H9 (cell line): Measurements from ENCODE around the gene AEBP2. TPM values are rescaled to one million over a fixed set of nuclear protein-coding genes. Genes with fewer than 3 reads are reported as not detected.

Experiments used
- DNase-seq: peaks from one replicate; pipeline ENCODE4 v3.0.0-alpha.2; 2017
- H2AFZ ChIP-seq: one replicate; pipeline ENCODE4 v1.6.1; 2013; ENCODE audit warnings: mild to moderate bottlenecking, low read length, control low read depth, moderate library complexity
- H2AK5ac ChIP-seq: 2 replicates; pipeline ENCODE4 v1.6.1; 2013; ENCODE audit warnings: low read length, control low read depth, mixed read lengths; ENCODE audit not compliant: insufficient read length
- H2BK120ac ChIP-seq: one replicate; pipeline ENCODE4 v1.6.1; 2013; ENCODE audit warnings: low read depth, mild to moderate bottlenecking, low read length, control low read depth, inconsistent platforms; ENCODE audit not compliant: poor library complexity, severe bottlenecking
- H2BK12ac ChIP-seq: 2 replicates; pipeline ENCODE4 v1.6.1; 2013; ENCODE audit warnings: low read length, control low read depth, mixed read lengths, low read depth; ENCODE audit not compliant: insufficient read length
- H2BK15ac ChIP-seq: 2 replicates; pipeline ENCODE4 v1.6.1; 2013; ENCODE audit warnings: low read depth, low read length, control low read depth
- H2BK20ac ChIP-seq: one replicate; pipeline ENCODE4 v1.6.1; 2013; ENCODE audit warnings: low read depth, mild to moderate bottlenecking, low read length, control low read depth, inconsistent platforms; ENCODE audit not compliant: poor library complexity, severe bottlenecking
- H2BK5ac ChIP-seq: 2 replicates; pipeline ENCODE4 v1.6.1; 2013; ENCODE audit warnings: low read length, control low read depth, mixed read lengths; ENCODE audit not compliant: insufficient read length
- H3K14ac ChIP-seq: 2 replicates; pipeline ENCODE4 v1.6.1; 2013; ENCODE audit warnings: low read length, control low read depth; ENCODE audit not compliant: insufficient read depth
- H3K18ac ChIP-seq: 2 replicates; pipeline ENCODE4 v1.6.1; 2013; ENCODE audit warnings: low read depth, mild to moderate bottlenecking, mixed read lengths, low read length, control low read depth; ENCODE audit not compliant: insufficient read length
- H3K23ac ChIP-seq: 2 replicates; pipeline ENCODE4 v1.6.1; 2013; ENCODE audit warnings: low read length, control low read depth, mixed read lengths, low read depth; ENCODE audit not compliant: insufficient read length
- H3K23me2 ChIP-seq: 2 replicates; pipeline ENCODE4 v1.6.1; 2013; ENCODE audit warnings: low read depth, mild to moderate bottlenecking, mixed read lengths, low read length, control low read depth; ENCODE audit not compliant: insufficient read length, poor library complexity, severe bottlenecking
- H3K27ac ChIP-seq: 2 replicates; pipeline ENCODE4 v1.5.1; 2013; ENCODE audit warnings: low read length, control low read depth, mixed read lengths, low read depth; ENCODE audit not compliant: insufficient read length
- H3K27me3 ChIP-seq: 2 replicates; pipeline ENCODE4 v1.6.1; 2013; ENCODE audit warnings: low read length, control low read depth, inconsistent platforms; ENCODE audit not compliant: insufficient read depth
- H3K4ac ChIP-seq: 2 replicates; pipeline ENCODE4 v1.6.1; 2013; ENCODE audit warnings: low read depth, mild to moderate bottlenecking, control low read depth, inconsistent platforms, low read length, moderate library complexity
- H3K4me1 ChIP-seq: 2 replicates; pipeline ENCODE4 v1.6.1; 2013; ENCODE audit warnings: low read length, control low read depth, inconsistent platforms; ENCODE audit not compliant: insufficient read depth
- H3K4me2 ChIP-seq: 2 replicates; pipeline ENCODE4 v1.6.1; 2013; ENCODE audit warnings: low read length, control low read depth, mixed read lengths; ENCODE audit not compliant: insufficient read length, insufficient read depth
- H3K56ac ChIP-seq: 2 replicates; pipeline ENCODE4 v1.6.1; 2013; ENCODE audit warnings: low read depth, mild to moderate bottlenecking, mixed read lengths, low read length, control low read depth; ENCODE audit not compliant: insufficient read length
- H3K79me1 ChIP-seq: 2 replicates; pipeline ENCODE4 v1.6.1; 2013; ENCODE audit warnings: low read depth, mild to moderate bottlenecking, moderate library complexity, low read length, control low read depth, inconsistent platforms; ENCODE audit not compliant: insufficient read depth, poor library complexity, severe bottlenecking
- H3K79me2 ChIP-seq: 2 replicates; pipeline ENCODE4 v1.6.1; 2013; ENCODE audit warnings: low read length, control low read depth, inconsistent platforms; ENCODE audit not compliant: insufficient read depth
- H3K9ac ChIP-seq: 2 replicates; pipeline ENCODE4 v1.6.1; 2013; ENCODE audit warnings: low read length, control low read depth, mixed read lengths; ENCODE audit not compliant: insufficient read length; ENCODE audit errors: extremely low read depth
- H3K9me3 ChIP-seq: one replicate; pipeline ENCODE4 v1.6.1; 2013; ENCODE audit warnings: low read depth, low read length, inconsistent platforms; ENCODE audit not compliant: control insufficient read depth
- H3T11ph ChIP-seq: one replicate; pipeline ENCODE4 v1.6.1; 2013; ENCODE audit warnings: mild to moderate bottlenecking, low read length, control low read depth, inconsistent platforms
- H4K20me1 ChIP-seq: one replicate; pipeline ENCODE4 v1.6.1; 2013; ENCODE audit not compliant: control insufficient read depth, insufficient read length, insufficient read depth
- H4K5ac ChIP-seq: 2 replicates; pipeline ENCODE4 v1.6.1; 2013; ENCODE audit warnings: low read depth, mild to moderate bottlenecking, mixed read lengths, low read length, control low read depth; ENCODE audit not compliant: insufficient read length
- H4K8ac ChIP-seq: replicated peaks from 2 replicates; pipeline ENCODE4 v1.6.1; 2013; ENCODE audit warnings: low read length, control low read depth, mixed read lengths, low read depth; ENCODE audit not compliant: insufficient read length
- H4K91ac ChIP-seq: 2 replicates; pipeline ENCODE4 v1.6.1; 2013; ENCODE audit warnings: low read depth, mild to moderate bottlenecking, moderate library complexity, mixed read lengths, low read length, control low read depth; ENCODE audit not compliant: insufficient read length
- H3K27ac Mint-ChIP-seq, 3 experiments: 2 replicates in 2 of 3; 3 replicates in 1 of 3; pipeline ENCODE4 v1.8.0; 2020 to 2021; ENCODE audit warnings: mixed read lengths in 3 of 3, mild to moderate bottlenecking in 1 of 3, moderate library complexity in 1 of 3
- H3K27me3 Mint-ChIP-seq: 2 replicates; pipeline ENCODE4 v1.8.0; 2021; ENCODE audit warnings: low read depth, mild to moderate bottlenecking, moderate library complexity, mixed read lengths
- H3K36me3 Mint-ChIP-seq, 3 experiments: 2 replicates in 2 of 3; 3 replicates in 1 of 3; pipeline ENCODE4 v1.8.0; 2020 to 2021; ENCODE audit warnings: low read depth in 3 of 3, mixed read lengths in 3 of 3; ENCODE audit not compliant: insufficient read depth in 1 of 3
- H3K4me1 Mint-ChIP-seq, 2 experiments: 2 replicates each; pipeline ENCODE4 v1.8.0; 2020; ENCODE audit warnings: mixed read lengths in 2 of 2
- H3K4me3 Mint-ChIP-seq, 2 experiments: 2 replicates in 1 of 2; 3 replicates in 1 of 2; pipeline ENCODE4 v1.8.0; 2020 to 2021; ENCODE audit warnings: mild to moderate bottlenecking in 2 of 2, mixed read lengths in 2 of 2, moderate library complexity in 1 of 2
- H3K9me3 Mint-ChIP-seq, 2 experiments: 2 replicates in 1 of 2; 3 replicates in 1 of 2; pipeline ENCODE4 v1.8.0; 2020; ENCODE audit warnings: mild to moderate bottlenecking in 2 of 2, mixed read lengths in 2 of 2, moderate library complexity in 1 of 2
- WGBS: extraction: QIAGEN DNeasy Blood & Tissue Kit; methylation state at CpG from one replicate; pipeline ENCODE4 v1.1.7; 2013; ENCODE audit warnings: missing lambda C conversion rate, low lambda C conversion rate, mixed read lengths; ENCODE audit not compliant: insufficient read length; ENCODE audit errors: extremely low coverage; 5-methylcytosine and 5-hydroxymethylcytosine counted together
- total RNA-seq: library from RNA; stranded (reverse); gene quantifications from 2 replicates; pipeline ENCODE4 v1.2.1, GENCODE V29; 2021
- TF ChIP-seq, protein P1 (sequence below): fragments of 200-600 bp; sonication (generic); conservative IDR thresholded peaks from 3 replicates; pipeline ENCODE4 v1.8.0; 2021; ENCODE audit warnings: antibody characterized with exemption, mild to moderate bottlenecking

The AEBP2 gene
- total RNA-seq, 1 experiment from 2014 or later = 82.8 TPM

DNA sequence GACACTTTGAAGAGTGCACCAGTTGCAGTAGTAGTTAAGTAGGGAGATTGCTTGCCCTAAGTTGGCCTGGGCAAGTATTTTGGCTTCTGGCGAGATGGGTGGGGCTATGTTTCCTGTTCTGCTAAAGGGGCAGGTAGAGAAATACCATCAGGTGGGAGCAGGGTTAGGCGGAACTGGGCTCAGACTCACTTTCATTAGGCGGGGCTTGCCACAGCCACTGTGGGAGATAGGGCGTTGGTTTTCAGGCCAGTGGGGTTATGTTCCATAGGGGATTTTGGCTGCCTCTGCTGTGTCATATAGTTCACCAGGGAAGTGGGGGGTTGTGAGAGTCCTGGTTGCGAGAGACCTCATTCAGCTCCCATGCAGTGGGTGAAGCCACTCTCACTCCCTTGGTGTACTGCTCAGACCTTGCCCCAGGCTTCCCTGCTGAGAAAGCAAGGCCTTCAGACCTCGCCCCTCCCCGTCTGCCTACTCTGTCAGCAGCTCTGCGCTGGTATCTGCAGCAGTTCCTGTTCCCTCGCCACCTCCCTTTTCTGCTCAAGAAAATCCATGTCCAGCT is 43.3 kb downstream of the AEBP2 start:
- no peak overlapping the region for H2AFZ ChIP-seq
- no peak overlapping the region for H4K5ac ChIP-seq
- H3K23ac ChIP-seq = no peak overlapping the region
- H2BK5ac ChIP-seq = no peak overlapping the region
- H3K9me3 Mint-ChIP-seq = peaks cover 0 to 8% of the 10 kb centered on the region in 2 experiments; a peak in 4 of 5 replicates
- H3K18ac ChIP-seq = no peak overlapping the region
- H3K14ac ChIP-seq = no peak overlapping the region
- H3K4me3 Mint-ChIP-seq = no peak overlapping the region
- no peak overlapping the region for H3K4ac ChIP-seq
- H2BK15ac ChIP-seq = no peak overlapping the region
- H3K4me1 ChIP-seq = no peaks in the 10 kb centered on the region; the same call in 1 of the 2 replicates
- no peaks in the 10 kb centered on the region for H3K9me3 ChIP-seq
- no CpG with 5 or more reads among the region's 9 CpGs for WGBS
- H3K36me3 Mint-ChIP-seq = peaks cover 41 to 79% (median 77%) of the 10 kb centered on the region in 3 experiments
- H3K27ac ChIP-seq = no peak overlapping the region
- H3K4me2 ChIP-seq = no peak overlapping the region
- TF ChIP-seq, protein P1, sequence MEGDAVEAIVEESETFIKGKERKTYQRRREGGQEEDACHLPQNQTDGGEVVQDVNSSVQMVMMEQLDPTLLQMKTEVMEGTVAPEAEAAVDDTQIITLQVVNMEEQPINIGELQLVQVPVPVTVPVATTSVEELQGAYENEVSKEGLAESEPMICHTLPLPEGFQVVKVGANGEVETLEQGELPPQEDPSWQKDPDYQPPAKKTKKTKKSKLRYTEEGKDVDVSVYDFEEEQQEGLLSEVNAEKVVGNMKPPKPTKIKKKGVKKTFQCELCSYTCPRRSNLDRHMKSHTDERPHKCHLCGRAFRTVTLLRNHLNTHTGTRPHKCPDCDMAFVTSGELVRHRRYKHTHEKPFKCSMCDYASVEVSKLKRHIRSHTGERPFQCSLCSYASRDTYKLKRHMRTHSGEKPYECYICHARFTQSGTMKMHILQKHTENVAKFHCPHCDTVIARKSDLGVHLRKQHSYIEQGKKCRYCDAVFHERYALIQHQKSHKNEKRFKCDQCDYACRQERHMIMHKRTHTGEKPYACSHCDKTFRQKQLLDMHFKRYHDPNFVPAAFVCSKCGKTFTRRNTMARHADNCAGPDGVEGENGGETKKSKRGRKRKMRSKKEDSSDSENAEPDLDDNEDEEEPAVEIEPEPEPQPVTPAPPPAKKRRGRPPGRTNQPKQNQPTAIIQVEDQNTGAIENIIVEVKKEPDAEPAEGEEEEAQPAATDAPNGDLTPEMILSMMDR = no peak
- H3K79me2 ChIP-seq = peaks cover 45% of the 10 kb centered on the region
- H3K9ac ChIP-seq = no peak overlapping the region
- no peak overlapping the region for H2BK20ac ChIP-seq
- no peaks in the 10 kb centered on the region for H3K23me2 ChIP-seq
- H3K27ac Mint-ChIP-seq = peak overlapping the region; percentile 18 to 72 (median 33); a peak in 4 of 7 replicates
- H4K8ac ChIP-seq = no peak overlapping the region
- H3K56ac ChIP-seq = no peak overlapping the region
- no peak overlapping the region for H4K91ac ChIP-seq
- peak; percentile 79 for DNase-seq
- no peaks in the 10 kb centered on the region for H4K20me1 ChIP-seq
- no peak overlapping the region for H2BK12ac ChIP-seq
- H3T11ph ChIP-seq = no peak overlapping the region
- no peaks in the 10 kb centered on the region for H3K27me3 Mint-ChIP-seq
- H2BK120ac ChIP-seq = no peak overlapping the region
- peaks cover 6% of the 10 kb centered on the region for H3K79me1 ChIP-seq
- no peaks in the 10 kb centered on the region for H3K27me3 ChIP-seq
- peaks cover 40 to 43% of the 10 kb centered on the region in 2 experiments for H3K4me1 Mint-ChIP-seq
- no peak overlapping the region for H2AK5ac ChIP-seq
